HG03135 (cell line): ENCODE measurements around the gene USP33.
"Not testable (repeated sequence)": the region's sequence is repeated elsewhere in the genome, so short reads cannot be mapped to it uniquely, and the experiment has no call there.

Experiments used
- ATAC-seq: cut with Tn5 transposase; IDR thresholded peaks from one replicate; pipeline ENCODE4 v1.9.1; 2021; ENCODE audit warnings: mild to moderate bottlenecking, moderate library complexity; ENCODE audit not compliant: unreplicated experiment

USP33 gene

GRCh38 chr1:77673030-77673429 is 86.6 kb downstream of the USP33 start:
- ATAC-seq, result no peak

- no peak for ATAC-seq
Measured at GRCh38 chr1:77672374-77672773, 87.3 kb downstream of the USP33 start.

GRCh38 chr1:77671836-77672235 is 87.8 kb downstream of the USP33 start:
- no peak for ATAC-seq

- no peak for ATAC-seq
Measured at GRCh38 chr1:77670330-77670729, 89.3 kb downstream of the USP33 start.

- no peak for ATAC-seq
Measured at GRCh38 chr1:77668924-77669449, 90.7 kb downstream of the USP33 start.

- ATAC-seq, result no peak
Measured at GRCh38 chr1:77664939-77665516, 94.6 kb downstream of the USP33 start.

GRCh38 chr1:77661696-77662095 is 98.0 kb downstream of the USP33 start:
- no peak for ATAC-seq

GRCh38 chr1:77659879-77660593 is 99.6 kb downstream of the USP33 start:
- peak; percentile 62 for ATAC-seq

GRCh38 chr1:77658271-77658670 is 101.4 kb downstream of the USP33 start:
- no peak for ATAC-seq

GRCh38 chr1:77655431-77655974 is 104.1 kb downstream of the USP33 start:
- no peak for ATAC-seq

GRCh38 chr1:77652970-77653516 is 106.6 kb downstream of the USP33 start:
- ATAC-seq, result no peak

- ATAC-seq, result no peak
Measured at GRCh38 chr1:77652268-77652667, 107.4 kb downstream of the USP33 start.

- ATAC-seq, result no peak
Measured at GRCh38 chr1:77649127-77649526, 110.5 kb downstream of the USP33 start.

- not testable (repeated sequence) for ATAC-seq
Measured at GRCh38 chr1:77646224-77646623, 113.4 kb downstream of the USP33 start.
